Subcutaneous adipose tissue (tissue), 4 donors: ENCODE results near the gene MRPS5. TPM values are rescaled to one million over a fixed set of nuclear protein-coding genes. Genes with fewer than 3 reads are reported as not detected.

Experiments
- total RNA-seq, 4 donors: library from RNA; depleted of rRNA; stranded (reverse); fragments of >200 nt; gene quantifications; one replicate each; pipeline ENCODE4 v1.1.0, GENCODE V29; 2016
- TF ChIP-seq, protein P1 (sequence below): fragments of 450-650 bp; IDR thresholded peaks from one replicate; pipeline ENCODE4 v1.5.1; 2016; ENCODE audit warnings: low read depth, mild to moderate bottlenecking, control low read depth, antibody characterized with exemption, moderate library complexity

Gene MRPS5
- total RNA-seq, 4 donors from 2014 or later, result 31.1 to 50.2 (median 39.5) TPM

DNA sequence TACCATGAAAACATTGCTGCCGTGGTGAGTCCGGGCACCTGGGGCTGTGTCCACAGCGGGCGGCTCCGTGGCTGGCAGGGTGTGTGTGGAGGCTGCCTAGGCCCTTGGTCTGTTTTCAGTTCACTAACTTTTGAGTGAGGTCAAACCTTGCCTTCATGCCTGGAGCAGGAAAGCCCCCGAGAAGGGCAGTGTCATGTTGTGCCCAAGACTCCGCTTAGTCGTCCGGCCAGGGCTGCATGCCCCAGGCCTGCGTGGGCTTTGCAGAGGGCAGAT is 72.0 kb downstream of the MRPS5 start:
- TF ChIP-seq, protein P1, sequence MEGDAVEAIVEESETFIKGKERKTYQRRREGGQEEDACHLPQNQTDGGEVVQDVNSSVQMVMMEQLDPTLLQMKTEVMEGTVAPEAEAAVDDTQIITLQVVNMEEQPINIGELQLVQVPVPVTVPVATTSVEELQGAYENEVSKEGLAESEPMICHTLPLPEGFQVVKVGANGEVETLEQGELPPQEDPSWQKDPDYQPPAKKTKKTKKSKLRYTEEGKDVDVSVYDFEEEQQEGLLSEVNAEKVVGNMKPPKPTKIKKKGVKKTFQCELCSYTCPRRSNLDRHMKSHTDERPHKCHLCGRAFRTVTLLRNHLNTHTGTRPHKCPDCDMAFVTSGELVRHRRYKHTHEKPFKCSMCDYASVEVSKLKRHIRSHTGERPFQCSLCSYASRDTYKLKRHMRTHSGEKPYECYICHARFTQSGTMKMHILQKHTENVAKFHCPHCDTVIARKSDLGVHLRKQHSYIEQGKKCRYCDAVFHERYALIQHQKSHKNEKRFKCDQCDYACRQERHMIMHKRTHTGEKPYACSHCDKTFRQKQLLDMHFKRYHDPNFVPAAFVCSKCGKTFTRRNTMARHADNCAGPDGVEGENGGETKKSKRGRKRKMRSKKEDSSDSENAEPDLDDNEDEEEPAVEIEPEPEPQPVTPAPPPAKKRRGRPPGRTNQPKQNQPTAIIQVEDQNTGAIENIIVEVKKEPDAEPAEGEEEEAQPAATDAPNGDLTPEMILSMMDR, result no peak

DNA sequence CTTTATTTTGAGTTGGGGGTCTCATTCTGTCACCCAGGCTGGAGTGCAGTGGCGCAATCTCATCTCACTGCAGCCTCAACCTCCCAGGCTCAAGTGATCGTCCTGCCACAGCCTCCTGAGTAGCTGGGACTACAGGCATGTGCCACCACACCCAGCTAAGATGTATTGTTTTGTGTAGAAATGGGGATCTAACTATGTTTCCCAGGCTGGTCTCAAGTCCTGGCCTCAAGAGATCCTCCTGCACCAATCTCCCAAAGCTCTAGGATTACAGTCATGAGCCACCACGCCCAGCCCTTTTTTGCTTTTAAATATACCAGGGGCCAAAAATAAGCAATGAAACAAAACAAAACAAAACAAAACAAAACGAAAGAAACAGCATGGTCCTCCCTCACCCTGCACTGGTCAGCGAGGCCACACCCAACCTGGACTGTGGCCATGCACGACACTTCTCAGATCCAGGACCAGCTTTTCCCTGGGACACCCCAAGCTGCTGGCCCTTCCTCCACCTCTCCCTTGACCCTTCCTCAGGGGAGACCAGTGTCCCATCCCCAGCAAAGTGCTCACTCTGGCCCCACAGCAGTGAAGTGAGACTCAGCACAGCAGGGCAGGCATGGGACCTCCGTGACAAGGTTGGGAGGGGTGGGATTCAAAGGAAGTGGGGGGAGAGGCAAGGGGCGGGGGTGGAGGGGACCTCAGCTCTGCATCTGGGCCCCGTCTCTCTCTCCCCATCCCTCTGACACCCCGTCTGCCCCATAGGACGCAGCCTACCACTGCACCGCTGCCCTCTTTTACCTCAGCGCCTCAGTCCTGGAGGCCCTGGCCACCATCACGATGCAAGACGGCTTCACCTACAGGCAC is 72.6 kb downstream of the MRPS5 start:
- TF ChIP-seq, protein P1, result no peak

DNA sequence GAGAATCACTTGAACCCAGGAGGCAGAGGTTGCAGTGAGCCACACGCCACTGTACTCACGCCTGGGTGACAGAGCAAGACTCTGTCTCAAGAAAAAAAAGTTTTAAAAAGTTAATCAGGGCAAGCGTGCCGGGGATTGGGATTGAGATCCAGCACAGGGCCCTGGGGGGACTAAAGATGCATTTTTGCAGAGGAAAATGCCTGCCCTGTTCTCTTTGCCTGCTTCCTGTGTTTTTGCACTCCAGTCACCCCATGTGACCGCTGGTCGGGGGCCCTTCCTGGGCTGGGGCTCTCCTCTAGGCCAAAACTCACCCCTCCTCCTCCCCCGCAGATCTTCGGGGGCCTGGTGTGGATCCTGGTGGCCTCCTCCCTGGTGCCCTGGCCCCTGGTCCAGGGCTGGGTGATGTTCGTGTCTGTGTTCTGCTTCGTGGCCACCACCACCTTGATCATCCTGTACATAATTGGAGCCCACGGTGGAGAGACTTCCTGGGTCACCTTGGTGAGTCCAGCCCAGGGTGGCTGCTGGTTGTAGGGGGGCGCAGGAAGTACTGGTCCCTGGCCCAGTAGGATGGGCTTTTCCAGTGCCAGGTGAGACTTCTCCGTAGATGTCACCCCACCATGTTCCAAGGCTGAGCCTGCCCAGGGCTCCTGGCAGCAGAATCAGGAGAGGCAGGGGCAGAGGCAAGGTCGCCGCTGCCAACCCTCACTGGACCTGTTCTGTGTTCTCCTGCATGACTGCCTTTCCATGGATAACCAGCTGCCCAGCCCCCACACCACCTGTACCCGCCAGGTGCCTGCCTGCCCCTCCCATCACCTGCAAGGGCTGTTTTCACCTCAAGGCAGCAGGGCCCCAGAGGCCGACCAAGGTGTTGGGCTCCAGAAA is 73.7 kb downstream of the MRPS5 start:
- TF ChIP-seq, protein P1, result no peak

DNA sequence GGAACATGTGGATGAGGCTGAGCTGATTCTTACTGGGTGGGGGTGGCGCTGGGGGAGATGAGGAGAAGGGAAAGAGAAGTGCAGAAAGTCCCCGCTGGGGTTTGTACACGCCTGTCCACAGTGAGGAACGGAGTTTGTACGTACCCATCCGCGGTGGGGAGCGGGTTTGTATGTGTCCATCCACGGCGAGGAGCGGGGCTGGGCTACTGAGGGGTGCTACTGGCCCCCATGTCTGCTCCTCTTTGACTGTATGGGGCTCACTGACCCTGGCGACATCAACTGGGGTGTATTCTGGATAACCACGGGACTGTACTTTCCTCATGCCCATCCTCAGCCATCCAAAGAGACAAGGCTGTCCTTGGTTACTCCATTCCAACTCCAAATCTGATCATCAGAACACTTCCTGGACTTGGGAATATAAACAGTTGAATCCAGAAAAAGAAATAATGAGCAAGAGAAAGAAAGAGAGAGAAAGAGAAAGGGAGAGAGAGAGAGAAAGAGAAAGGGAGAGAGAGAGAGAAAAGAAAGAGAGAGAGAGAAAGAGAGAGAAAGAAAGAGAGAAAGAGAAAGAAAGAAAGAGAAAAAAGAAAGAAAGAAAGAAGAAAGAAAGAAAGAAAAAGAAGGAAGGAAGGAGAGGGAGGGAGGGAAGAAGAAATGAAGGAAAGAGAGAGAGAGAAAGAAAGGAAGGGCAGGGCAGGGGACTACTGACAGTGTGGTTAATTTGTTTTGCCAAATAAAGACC is 75.1 kb downstream of the MRPS5 start:
- TF ChIP-seq, protein P1, result no peak

DNA sequence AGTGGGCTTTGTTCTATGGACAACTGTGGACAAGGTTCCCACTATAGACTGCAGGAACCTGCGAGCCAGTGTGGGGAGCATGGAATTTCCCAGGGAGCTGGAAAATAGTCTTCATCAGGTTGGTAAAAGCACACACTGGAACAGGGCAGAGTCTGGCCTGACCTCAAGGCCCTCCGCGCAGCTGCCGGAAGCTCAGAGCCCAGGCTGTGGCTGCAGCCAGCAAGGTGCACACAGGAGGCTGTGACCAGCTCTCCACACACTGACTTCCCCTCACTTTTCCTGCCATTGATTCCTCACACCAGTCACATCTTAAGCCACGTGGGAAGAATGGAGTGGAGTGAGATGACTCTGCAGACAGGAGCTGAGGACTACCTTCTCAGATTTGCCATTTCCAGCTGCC is 77.0 kb downstream of the MRPS5 start:
- TF ChIP-seq, protein P1, result no peak

DNA sequence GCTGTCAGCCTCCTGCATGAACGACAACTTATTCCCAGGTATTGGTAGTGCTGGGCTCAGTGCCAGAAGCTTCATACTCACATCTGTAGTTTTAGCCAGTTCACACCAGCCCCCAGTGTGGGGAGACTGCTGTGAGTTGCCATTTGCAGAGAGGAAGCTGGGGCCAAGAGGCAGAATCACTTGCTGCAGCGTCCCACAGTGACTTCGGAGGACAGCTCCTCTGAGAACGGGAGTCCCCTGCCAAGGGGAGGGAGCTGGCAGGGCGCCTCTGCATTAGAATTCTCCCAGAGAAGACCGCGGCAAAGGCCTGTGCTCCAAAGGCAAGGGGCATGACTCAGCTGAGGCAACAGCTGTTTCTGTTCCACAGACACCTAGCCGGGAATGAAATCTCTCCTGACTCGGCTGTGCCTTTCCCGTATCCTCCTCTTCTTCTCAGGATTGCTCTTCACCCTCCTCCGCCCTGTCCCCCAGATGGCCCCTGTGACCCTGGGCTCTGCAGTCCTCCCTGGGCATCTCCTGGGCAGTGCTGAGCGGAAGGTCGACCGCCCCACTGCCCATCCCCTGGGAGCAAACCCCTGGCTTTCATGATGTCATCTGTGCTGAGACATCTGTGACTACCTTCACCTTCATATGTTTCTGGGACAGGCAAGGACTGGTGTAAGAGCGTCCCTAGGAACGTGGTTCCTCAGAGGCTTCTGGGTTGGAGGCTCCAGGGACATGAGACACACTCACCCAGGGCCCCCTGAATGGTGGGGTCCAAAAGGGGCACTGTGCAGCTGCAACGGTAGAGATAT is 78.1 kb downstream of the MRPS5 start:
- TF ChIP-seq, protein P1, result no peak
